K562 (cell line): ENCODE results near the gene CHMP5. TPM values are rescaled to one million over a fixed set of nuclear protein-coding genes. Genes with fewer than 3 reads are reported as not detected.

Source experiments
- EP400 ChIP-seq: fragments of 450-650 bp; IDR thresholded peaks from 2 replicates; pipeline ENCODE4 v1.6.1; 2017; ENCODE audit warnings: antibody characterized with exemption, mild to moderate bottlenecking, moderate library complexity
- GABPB1 ChIP-seq: sonication (generic); formaldehyde crosslinking; IDR thresholded peaks from 2 replicates; pipeline ENCODE4 v1.8.0; 2022; ENCODE audit warnings: mild to moderate bottlenecking, missing genetic modification reagents
- PYGO2 ChIP-seq: fragments of 450-650 bp; IDR thresholded peaks from 2 replicates; pipeline ENCODE4 v1.6.1; 2016; ENCODE audit warnings: mild to moderate bottlenecking, missing genetic modification characterization, moderate library complexity, missing compliant biosample characterization
- polyA plus RNA-seq, 8 experiments: library from polyadenylated mRNA; depleted of rRNA in 4 of 8; stranded (reverse) in 5 of 8; unstranded in 3 of 8; fragments of >200 nt; fragmentation: Nextera tagmentation in 2 of 8; fragmentation: Illumina TruSeq in 1 of 8; extraction: Ambion mirVana in 2 of 8; extraction: Trizol in 1 of 8; gene quantifications; 2 replicates each; pipeline versions ENCODE4 v1.2.1 to v1.2.3, GENCODE V29; 2011 to 2014; ENCODE audit warnings: inconsistent platforms in 1 of 8, missing spikeins in 1 of 8
- total RNA-seq, 7 experiments: library from RNA; depleted of rRNA in 6 of 7; stranded (reverse); fragments of >200 nt in 6 of 7; fragmentation: Illumina TruSeq in 2 of 7; extraction: Trizol in 2 of 7; gene quantifications; 2 replicates each; pipeline versions ENCODE4 v1.2.1 to v1.2.3, GENCODE V29; 2011 to 2021; ENCODE audit warnings: low replicate concordance in 1 of 7
- TF ChIP-seq, protein P1 (sequence below): fragments of 250-450 bp; sonication (Bioruptor Pico); IDR thresholded peaks from 2 replicates; pipeline ENCODE4 v1.8.0; 2021; ENCODE audit warnings: moderate library complexity, mild to moderate bottlenecking, inconsistent platforms
- TF ChIP-seq, protein P2 (sequence below): sonication (generic); formaldehyde crosslinking; IDR thresholded peaks from 2 replicates; pipeline ENCODE4 v1.8.0; 2022; ENCODE audit warnings: missing genetic modification reagents, mild to moderate bottlenecking, borderline replicate concordance
- TF ChIP-seq, protein P3 (sequence below): fragments of 200-600 bp; sonication (generic); IDR thresholded peaks from one replicate; pipeline ENCODE4 v1.6.1; 2012; ENCODE audit warnings: mild to moderate bottlenecking, low read depth, low read length, inconsistent platforms
- TF ChIP-seq, protein P4 (sequence below), 2 experiments: IDR thresholded peaks; 2 replicates each; pipeline ENCODE4 v1.6.1; 2011; ENCODE audit warnings: borderline replicate concordance in 1 of 2, control low read depth in 1 of 2, low read depth in 1 of 2, low read length in 1 of 2, mild to moderate bottlenecking in 1 of 2, mixed read lengths in 1 of 2, moderate library complexity in 1 of 2; ENCODE audit not compliant: insufficient read depth in 1 of 2, insufficient read length in 1 of 2, poor library complexity in 1 of 2, severe bottlenecking in 1 of 2; ENCODE audit errors: extremely low read depth in 1 of 2

CHMP5 gene
- total and polyA plus RNA-seq, 9 of the 15 experiments (the other 6 are each of a cell fraction or from before 2014, with no cell fraction given): 36.0 to 105 (median 54.9) TPM

DNA sequence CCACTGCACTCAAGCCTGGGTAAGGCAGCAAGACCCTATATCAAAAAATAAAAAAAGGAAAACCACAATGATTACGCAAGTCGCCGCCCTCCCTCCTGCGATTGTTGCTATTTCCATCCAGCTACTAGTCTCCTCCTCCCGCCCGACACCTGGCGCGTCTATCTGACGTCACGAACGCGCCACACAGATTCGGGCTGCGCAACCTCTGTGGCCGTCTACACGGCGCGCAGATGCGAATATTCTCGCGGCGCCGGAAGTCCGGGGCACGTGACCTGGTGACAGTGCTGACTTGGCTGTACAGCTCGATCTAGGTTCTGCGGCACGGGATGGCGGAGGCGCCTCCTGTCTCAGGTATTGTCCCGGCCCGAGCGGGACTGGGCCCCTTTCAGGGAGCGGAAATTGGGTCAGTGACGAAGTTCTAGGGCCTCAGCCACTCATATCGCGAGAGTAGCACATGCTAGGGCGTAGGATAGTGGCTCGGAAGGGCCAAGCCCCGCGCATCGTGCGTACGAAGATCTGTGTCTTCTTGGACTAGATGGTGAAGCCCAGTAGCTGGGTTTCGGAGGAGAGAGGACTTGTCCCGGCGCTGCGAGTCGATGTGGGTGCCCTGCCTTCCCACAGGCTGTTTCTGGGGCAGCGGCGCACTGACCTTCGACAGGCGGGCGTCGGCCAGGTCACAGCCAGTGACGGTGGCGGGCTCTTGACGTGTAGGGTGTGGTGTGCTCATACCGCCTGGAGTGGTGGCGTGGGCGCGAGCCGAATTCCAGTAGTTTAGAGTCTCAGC lies 25.6 kb downstream of the CHMP5 start, which contains the start of gene NFX1 (continued):
- TF ChIP-seq, protein P1, sequence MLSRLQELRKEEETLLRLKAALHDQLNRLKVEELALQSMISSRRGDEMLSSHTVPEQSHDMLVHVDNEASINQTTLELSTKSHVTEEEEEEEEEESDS (CRISPR knock-in tag): no peak
- peak; percentile 98 for TF ChIP-seq EP400
- TF ChIP-seq, protein P2, sequence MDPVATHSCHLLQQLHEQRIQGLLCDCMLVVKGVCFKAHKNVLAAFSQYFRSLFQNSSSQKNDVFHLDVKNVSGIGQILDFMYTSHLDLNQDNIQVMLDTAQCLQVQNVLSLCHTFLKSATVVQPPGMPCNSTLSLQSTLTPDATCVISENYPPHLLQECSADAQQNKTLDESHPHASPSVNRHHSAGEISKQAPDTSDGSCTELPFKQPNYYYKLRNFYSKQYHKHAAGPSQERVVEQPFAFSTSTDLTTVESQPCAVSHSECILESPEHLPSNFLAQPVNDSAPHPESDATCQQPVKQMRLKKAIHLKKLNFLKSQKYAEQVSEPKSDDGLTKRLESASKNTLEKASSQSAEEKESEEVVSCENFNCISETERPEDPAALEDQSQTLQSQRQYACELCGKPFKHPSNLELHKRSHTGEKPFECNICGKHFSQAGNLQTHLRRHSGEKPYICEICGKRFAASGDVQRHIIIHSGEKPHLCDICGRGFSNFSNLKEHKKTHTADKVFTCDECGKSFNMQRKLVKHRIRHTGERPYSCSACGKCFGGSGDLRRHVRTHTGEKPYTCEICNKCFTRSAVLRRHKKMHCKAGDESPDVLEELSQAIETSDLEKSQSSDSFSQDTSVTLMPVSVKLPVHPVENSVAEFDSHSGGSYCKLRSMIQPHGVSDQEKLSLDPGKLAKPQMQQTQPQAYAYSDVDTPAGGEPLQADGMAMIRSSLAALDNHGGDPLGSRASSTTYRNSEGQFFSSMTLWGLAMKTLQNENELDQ (CRISPR knock-in tag): no peak
- peak; percentile 95 for TF ChIP-seq GABPB1
- no peak for TF ChIP-seq PYGO2 (tag)
- TF ChIP-seq, protein P3, sequence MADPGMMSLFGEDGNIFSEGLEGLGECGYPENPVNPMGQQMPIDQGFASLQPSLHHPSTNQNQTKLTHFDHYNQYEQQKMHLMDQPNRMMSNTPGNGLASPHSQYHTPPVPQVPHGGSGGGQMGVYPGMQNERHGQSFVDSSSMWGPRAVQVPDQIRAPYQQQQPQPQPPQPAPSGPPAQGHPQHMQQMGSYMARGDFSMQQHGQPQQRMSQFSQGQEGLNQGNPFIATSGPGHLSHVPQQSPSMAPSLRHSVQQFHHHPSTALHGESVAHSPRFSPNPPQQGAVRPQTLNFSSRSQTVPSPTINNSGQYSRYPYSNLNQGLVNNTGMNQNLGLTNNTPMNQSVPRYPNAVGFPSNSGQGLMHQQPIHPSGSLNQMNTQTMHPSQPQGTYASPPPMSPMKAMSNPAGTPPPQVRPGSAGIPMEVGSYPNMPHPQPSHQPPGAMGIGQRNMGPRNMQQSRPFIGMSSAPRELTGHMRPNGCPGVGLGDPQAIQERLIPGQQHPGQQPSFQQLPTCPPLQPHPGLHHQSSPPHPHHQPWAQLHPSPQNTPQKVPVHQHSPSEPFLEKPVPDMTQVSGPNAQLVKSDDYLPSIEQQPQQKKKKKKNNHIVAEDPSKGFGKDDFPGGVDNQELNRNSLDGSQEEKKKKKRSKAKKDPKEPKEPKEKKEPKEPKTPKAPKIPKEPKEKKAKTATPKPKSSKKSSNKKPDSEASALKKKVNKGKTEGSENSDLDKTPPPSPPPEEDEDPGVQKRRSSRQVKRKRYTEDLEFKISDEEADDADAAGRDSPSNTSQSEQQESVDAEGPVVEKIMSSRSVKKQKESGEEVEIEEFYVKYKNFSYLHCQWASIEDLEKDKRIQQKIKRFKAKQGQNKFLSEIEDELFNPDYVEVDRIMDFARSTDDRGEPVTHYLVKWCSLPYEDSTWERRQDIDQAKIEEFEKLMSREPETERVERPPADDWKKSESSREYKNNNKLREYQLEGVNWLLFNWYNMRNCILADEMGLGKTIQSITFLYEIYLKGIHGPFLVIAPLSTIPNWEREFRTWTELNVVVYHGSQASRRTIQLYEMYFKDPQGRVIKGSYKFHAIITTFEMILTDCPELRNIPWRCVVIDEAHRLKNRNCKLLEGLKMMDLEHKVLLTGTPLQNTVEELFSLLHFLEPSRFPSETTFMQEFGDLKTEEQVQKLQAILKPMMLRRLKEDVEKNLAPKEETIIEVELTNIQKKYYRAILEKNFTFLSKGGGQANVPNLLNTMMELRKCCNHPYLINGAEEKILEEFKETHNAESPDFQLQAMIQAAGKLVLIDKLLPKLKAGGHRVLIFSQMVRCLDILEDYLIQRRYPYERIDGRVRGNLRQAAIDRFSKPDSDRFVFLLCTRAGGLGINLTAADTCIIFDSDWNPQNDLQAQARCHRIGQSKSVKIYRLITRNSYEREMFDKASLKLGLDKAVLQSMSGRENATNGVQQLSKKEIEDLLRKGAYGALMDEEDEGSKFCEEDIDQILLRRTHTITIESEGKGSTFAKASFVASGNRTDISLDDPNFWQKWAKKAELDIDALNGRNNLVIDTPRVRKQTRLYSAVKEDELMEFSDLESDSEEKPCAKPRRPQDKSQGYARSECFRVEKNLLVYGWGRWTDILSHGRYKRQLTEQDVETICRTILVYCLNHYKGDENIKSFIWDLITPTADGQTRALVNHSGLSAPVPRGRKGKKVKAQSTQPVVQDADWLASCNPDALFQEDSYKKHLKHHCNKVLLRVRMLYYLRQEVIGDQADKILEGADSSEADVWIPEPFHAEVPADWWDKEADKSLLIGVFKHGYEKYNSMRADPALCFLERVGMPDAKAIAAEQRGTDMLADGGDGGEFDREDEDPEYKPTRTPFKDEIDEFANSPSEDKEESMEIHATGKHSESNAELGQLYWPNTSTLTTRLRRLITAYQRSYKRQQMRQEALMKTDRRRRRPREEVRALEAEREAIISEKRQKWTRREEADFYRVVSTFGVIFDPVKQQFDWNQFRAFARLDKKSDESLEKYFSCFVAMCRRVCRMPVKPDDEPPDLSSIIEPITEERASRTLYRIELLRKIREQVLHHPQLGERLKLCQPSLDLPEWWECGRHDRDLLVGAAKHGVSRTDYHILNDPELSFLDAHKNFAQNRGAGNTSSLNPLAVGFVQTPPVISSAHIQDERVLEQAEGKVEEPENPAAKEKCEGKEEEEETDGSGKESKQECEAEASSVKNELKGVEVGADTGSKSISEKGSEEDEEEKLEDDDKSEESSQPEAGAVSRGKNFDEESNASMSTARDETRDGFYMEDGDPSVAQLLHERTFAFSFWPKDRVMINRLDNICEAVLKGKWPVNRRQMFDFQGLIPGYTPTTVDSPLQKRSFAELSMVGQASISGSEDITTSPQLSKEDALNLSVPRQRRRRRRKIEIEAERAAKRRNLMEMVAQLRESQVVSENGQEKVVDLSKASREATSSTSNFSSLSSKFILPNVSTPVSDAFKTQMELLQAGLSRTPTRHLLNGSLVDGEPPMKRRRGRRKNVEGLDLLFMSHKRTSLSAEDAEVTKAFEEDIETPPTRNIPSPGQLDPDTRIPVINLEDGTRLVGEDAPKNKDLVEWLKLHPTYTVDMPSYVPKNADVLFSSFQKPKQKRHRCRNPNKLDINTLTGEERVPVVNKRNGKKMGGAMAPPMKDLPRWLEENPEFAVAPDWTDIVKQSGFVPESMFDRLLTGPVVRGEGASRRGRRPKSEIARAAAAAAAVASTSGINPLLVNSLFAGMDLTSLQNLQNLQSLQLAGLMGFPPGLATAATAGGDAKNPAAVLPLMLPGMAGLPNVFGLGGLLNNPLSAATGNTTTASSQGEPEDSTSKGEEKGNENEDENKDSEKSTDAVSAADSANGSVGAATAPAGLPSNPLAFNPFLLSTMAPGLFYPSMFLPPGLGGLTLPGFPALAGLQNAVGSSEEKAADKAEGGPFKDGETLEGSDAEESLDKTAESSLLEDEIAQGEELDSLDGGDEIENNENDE: no peak
- TF ChIP-seq, protein P4, sequence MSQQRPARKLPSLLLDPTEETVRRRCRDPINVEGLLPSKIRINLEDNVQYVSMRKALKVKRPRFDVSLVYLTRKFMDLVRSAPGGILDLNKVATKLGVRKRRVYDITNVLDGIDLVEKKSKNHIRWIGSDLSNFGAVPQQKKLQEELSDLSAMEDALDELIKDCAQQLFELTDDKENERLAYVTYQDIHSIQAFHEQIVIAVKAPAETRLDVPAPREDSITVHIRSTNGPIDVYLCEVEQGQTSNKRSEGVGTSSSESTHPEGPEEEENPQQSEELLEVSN (IDR thresholded peaks at IDR 0.05; ENCODE audit: borderline replicate concordance in 1 of 2, extremely low read depth in 1 of 2, insufficient read depth in 1 of 2, insufficient read length in 1 of 2, low read depth in 1 of 2, low read length in 1 of 2, poor library complexity in 1 of 2, severe bottlenecking in 1 of 2): peak in 1 of 2 experiments; percentile 78
